GM21723 (cell line): ENCODE results near the gene ARHGDIA.
"Not testable (repeated sequence)": the region's sequence is repeated elsewhere in the genome, so short reads cannot be mapped to it uniquely, and the experiment has no call there.

Experiments
- ATAC-seq: cut with Tn5 transposase; IDR thresholded peaks from one replicate; pipeline ENCODE4 v1.9.1; 2021; ENCODE audit warnings: mild to moderate bottlenecking, moderate library complexity; ENCODE audit not compliant: unreplicated experiment

The ARHGDIA gene

DNA sequence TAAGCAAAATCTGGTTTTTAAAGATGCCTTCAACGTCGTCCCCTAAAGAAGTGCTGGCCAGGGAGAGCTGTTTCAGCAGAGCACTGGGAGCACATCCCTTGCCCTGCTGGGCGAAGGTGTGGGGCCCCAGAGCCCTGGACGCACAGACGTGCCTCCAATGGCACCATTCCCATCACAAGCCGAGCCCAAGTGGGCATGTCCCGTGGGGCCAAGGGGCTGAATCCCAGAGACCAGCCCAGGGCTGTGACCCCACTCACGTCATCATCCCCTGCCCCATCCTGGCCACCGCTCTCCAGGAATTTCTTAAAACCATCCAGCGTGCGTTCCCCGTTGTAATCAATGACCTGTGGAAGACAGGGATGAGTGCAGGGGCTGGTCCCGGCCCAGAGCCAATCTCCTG, 26.2 kb downstream of the ARHGDIA start:
- ATAC-seq = no peak

DNA sequence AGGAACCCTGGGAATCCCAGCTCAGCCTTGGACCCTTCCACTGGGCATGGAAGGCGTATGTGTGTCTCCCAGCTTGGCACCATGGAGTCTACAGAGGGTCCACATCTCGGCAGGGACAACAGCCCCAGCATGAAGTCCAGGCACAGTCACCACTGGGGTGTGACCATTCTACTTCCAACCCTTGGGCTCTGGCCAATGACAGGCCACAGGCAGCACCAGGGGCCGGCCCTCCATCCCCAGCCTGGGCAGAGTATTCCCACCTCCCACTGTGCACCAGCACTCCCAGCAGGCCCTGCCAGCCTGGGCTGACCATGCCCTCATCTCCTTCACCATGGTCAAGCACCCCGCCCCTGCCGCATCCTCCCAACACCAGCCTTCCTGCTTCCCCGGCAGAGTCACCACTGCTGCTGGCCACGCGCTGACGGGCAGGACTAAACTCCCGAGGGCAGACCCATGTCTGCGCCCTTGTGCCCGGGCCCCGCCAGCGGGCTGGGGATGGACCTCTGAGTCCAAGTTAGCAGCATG, 26.7 kb downstream of the ARHGDIA start:
- ATAC-seq = no peak

DNA sequence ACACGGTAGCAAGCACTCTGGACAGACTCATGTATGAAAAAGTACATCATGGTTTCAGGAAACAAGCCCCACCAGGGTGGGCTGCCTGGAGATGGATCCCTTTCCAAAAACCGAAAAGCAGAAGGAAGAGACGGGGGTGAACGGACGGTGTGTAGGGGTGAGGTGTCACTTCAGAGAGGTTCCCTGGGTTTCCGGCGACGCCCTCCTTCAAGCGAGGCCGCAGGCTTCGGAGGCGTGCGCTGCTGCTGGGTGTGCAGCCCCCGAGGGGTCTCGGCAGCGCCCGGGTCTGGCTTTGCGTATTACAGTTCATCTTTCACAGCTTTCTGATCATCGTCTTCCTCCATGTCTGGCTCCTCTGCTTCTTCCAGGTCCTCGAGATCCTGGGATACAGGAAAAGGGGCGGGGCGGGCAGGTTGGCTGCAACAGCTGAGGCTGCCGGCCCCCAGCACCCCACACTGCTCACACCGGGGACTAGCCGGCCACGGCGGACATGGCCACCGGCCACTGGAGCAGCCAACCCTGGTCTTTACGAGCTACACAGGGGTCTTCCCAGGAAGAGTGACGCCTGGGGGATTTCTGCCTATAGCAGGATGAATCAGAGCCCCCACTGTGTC, 27.3 kb downstream of the ARHGDIA start:
- no peak for ATAC-seq

DNA sequence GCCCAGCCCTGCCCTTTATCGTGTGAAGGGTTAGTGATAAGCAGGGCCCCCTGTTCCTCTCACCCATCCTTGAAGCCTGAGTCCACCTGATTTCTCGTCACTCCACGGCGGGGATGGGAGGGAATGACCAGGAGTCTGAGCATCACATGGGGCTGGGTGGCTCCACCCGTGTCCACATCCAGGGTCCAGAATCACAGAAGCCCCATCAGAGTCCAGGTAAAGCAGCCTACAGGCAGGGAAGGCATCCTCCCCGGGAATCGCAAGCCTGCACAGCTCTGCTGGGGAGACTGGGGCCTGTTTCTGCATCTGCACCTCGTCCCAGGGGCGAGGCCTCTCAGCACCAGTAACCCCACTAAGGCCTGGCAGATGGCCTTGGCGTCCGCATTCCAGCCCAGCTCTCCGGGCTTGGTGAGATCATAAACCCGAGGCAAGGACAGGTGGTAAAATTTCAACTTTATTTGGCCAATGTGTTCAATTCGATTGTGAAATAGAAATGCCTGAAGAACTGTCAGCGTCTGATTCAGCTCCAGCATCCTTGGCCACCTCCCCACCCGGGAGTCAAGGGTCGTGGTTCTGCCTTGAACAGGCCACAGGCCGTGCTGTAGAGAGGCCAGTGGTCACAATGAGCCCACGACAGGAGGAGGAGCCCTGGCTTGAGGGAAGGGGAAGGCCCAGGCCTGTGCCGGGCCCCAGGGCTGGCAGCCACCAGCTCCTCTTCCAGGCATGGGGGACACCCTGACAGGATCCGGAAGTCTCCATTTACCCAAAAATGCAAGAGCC, 28.2 kb downstream of the ARHGDIA start:
- no peak for ATAC-seq

DNA sequence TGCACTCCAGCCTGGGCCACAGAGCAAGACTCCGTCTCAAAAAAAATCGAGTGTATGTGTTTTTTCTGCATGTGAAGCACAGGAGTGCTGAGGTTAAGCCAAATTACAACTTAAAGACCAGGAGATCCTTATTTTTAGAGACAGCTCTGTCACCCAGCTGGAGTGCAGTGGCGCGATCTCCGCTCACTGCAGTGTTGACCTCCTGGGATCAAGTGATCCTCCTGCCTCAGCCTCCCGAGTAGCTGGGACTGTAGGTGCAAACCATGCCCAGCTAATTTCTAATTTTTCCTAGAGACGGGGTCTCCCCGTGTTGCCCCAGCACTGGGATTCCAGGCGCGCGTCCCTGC, 28.8 kb downstream of the ARHGDIA start:
- ATAC-seq = no peak

DNA sequence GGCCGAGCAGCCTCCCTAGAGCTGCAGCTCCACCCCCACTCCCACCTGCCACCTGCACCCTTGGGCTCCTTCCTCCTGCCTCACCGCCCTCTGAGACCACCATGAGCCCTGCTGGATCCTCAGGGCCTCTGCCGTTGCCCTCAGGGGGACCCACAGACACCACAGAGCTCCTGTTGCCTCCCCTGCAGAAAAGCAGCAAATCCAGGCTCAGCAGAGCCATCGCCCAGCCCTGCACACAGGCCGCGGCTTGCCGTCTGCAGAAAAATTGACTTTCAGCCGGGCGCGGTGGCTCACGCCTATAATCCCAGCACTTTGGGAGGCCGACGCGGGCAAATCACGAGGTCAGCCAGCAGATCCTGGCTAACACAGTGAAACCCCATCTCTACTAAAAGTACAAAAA, 29.3 kb downstream of the ARHGDIA start:
- ATAC-seq = no peak

DNA sequence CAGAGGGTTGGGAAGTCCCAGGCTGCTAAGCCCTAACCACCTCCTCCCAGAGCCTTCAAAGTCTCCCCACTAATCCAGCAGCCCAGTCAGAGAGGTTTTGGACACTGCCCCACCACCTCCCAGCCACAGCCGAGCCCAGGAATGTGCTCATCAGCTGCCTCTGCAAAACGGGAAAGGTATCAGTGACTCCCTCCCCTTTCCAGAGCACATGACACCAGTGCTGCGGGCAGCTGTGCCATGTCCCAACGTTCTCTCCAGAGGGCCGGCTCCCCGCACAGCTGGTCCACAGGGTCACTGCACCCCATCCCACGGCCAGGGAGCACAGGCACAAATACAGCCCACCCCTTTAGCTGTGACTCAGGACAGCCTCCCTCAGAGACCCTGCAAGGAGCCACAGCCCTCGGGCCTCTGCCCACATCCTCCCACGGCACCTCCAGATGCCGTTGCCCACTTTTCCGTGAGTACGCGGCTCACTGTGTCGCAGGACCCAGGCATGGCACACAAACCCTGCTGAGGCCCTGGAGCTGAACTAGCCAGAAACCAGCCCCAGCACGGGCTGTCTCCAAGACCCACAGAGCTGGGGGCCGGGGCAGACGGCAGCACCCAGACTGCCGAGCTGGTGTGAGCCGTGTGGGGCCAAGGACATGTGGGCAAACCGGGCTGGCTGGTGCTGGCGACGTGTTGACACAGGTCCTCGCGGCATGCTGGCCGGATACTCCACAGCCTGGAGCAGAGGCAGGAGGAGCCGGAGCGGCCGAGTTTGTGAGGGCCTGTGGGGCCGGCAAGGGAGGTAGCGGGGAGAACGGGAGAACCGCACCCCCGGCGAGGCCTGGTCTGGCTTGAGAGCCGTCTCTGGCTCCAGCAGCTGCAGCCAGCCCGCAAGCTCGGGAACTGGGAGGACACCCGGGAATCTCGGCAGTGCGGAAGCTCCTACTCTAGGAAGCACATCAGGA, 30.0 kb downstream of the ARHGDIA start:
- no peak for ATAC-seq

DNA sequence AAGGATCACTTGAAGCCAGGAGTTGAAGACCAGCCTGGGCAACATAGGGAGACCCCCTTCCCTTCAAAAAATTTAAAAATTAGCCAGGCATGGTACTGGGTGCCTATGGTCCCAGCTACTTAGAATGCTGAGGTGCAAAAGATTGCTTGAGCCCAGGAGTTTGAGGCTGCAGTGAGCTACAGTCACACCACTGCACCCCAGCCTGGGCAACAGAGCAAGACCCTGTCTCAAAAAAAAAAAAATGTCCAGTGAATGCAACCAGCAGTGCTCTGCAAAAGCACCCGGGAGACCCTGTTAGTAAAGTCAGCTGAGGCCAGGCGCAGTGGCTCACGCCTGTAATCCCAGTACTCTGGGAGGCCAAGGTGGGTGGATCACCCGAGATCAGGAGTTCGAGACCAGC, 31.1 kb downstream of the ARHGDIA start:
- ATAC-seq = not testable (repeated sequence)

DNA sequence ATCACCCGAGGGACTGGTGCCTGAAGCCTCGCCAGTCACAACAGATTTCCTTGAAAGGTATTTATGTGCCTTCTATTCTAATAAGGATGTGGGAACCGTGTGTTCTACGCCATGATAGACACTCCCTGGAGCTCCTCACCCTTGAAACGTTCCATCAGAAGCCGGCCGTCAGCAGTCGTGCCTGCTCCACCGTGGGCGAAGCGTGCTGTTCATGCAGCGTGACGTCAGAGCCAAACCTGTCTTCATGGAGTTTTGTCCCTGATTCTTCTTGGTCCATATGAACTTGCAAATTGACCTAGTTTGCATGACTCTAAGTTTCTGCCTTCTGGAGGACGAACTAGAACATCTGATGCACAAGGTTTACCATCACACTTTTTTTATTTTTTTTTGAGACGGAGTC, 31.8 kb downstream of the ARHGDIA start:
- no peak for ATAC-seq

DNA sequence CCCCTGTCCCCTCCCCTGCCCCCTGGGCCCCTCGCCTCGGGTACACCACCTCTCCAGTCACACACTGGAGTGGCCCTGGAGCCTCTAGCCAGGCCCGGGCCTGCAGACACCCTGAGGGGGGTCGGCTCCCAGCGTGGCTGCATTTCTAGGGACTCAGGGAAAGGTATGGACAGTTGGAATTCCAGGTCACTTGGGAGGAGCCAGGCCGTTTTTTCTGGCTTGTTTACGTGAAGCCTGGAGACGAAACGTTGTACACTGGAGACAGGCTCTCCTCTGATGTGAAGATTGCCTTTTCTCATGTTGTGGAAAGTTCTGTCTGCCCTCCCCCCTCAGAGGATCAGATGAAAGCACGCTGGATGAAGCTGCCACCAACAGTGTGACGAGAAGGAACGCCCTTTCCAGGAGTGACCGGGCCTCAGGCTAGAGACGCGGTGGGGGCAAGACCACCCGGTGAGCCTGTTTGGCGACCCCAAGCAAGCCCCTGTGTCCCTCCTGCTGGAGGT, 32.3 kb downstream of the ARHGDIA start:
- ATAC-seq = no peak

DNA sequence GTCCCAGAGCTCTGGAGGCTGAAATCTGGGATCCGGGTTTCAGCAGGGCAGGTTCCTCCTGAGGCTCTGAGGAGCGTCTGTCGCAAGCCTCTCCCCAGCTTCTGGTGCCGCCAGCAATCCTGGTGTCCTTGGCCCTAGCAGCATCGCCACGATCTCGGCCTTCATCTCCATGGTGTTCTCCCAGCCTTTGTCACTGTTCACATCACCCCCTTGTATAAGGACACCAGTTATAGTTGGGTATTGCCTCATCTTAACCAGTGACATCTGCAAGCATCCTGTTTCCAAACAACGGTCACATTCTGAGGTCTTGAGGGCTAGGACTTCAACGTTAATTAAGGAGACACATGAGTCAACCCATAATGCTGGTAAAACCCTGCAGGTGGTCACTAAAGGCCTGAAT, 33.5 kb downstream of the ARHGDIA start:
- no peak for ATAC-seq

DNA sequence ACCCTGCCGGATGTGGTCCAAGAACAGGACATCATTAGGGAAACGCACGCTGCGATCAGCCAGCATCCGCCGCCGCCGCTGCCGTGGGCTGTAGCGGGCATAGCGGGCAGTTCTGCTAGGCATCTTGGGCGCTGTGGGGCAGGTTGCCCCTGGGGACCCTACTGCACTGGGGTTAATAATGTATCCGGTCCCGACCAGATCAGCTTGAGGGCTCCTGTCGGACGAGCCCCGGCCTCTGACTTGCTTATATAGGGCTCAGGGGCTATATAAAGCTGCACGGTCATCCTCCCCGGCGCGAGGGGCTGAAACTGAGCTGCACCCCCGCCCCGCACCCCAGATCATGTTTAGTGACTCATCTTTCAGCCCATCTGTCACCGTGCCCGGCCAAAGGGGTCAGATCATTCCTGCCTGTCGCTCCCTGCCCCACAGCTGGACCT, 36.3 kb downstream of the ARHGDIA start, which contains the start of gene PPP1R27:
TSS of gene PPP1R27 (minus strand) at position 220 of the 437 bp plus-strand sequence. CDS start at position 123, 97 bp downstream.
- no peak for ATAC-seq

DNA sequence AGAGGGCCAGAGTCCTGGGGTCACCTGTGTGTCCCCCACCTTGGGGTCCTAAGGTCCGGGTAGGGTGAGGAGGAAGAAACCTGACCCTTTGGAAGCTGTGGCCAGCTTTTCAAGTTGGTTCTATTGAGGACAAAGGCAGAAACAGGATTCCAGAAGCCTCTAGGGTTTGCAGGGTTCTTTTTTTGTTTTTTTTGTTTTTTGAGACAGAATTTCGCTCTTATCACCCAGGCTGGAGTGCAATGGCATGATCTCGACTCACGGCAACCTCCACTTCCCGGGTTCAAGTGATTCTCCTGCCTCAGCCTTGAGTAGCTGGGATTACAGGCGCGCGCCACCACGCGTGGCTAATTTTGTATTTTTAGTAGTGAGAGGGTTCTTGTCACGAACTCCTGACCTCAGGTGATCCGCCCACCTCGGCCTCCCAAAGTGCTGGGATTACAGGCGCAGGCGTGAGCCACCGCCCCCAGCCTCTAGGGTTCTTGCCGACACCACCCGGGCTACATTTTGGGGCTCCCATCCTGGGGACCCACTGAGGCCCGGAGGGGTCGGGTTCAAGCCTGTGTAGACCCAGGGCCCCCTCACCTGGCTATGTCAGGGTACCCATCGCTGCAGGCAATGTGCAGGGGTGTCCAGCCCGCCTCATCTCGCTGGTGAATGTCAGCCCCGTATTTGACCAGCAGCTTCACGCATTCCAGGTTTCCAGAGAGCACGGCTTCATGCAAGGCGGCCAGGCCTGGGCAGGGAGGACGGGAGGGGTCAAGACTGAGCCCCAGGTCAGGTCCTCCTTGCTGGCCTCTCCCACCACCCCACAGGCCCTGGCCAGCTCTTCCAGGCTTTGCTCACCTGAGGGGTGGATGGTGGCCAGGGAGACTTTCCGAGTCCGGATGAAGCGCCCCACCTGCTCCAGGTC, 37.0 kb downstream of the ARHGDIA start:
- ATAC-seq = no peak

DNA sequence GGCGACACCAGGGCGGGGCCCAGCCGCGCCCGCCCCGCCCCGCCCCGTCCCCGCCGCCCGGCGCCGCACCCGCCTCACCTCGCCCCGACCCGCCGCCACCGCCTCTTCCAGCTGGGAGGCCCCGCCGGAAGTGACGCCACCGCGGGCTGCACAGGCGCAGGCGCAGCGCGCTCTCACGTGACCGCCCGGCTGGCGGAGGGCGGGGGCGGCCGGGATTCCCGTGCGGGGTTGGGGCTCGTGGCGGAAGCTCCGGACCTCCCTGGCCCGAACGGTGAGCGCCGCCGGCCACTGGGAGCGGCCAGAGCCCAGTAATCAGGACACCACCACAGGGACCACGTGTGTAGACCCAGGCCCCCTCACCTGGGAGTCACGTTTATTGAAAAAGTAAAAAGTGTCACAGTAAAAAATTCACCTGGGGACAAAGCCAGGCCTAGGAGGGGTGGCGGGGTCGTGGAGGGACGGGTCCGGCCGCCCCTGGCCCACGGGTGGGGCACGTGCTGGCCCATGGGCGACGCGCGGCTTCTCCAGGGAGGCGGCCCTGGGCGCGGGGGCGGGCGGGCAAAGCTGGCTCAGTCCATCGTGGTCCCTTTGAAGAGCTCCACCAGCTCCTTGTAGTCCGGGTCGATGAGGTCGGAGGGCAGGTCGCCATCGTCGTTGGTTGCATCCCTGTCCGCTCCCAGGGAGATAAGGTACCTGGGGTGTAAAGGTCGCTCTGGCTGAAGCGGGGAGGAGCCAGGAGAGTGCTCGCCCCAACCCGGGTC, 37.8 kb downstream of the ARHGDIA start, which contains the start of gene MCRIP1:
TSS of gene MCRIP1 (minus strand) at position 132 of the 761 bp plus-strand sequence. CDS start 8,785 bp downstream, outside the sequence.
- ATAC-seq = peak; percentile 60

DNA sequence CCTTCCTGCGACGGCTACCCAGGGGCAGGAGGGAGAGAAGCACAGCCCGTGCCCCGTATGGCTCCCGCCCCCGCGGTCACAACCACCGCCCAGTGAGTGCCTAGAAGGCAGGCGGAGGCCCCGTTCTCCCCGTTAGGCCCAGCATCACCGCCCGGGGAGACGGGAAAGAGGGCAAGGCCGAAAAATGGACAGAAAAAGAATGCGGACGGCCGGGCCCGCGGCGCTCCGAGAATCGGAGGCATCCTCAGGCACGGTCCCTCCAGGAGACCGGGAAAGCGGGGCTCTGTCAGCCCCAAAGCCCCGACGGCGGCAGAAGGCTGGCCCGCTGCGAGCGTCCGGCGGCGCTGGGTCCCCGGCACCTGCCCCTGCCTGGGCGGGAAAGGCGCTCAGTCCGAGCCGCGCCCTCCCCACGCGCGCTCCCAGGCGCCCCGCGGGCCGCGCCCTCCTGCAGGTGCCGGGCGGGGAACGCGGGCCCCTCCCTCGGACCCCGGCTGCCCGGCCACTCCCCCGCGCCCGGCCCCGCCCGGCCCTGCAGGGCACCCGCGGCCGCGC, 38.5 kb downstream of the ARHGDIA start:
- peak; percentile 63 for ATAC-seq

DNA sequence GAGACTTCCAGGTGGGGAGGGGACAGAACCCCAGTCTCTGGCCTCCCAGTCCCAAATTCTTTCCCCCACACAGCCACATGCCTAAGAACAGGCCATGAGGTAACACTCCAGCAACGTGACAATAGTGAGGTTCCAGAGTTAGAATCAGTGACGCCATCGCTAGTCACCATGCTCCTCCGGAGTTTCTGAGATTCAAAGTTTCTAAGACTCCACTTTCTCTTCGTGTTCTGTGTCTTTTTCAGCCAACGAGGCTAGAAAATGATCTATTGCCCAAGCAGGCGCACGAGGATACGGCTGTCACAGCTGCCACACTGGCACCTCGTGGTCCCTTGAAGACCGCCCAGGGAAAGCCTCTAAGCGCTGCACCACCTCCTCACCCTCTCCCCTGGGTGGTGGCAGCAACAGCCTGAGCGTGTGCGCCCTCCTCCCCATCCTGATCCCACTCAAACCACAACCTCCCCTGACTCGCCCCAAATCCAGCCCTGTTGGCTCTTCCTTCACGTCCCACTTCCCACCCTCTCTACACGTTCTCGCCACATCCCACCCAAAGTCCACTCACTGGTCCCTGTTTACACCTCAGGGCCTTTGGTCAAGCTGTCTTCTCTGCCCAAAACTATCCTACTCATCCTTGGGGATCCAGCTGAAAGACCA, 39.1 kb downstream of the ARHGDIA start:
- peak; percentile 21 for ATAC-seq

DNA sequence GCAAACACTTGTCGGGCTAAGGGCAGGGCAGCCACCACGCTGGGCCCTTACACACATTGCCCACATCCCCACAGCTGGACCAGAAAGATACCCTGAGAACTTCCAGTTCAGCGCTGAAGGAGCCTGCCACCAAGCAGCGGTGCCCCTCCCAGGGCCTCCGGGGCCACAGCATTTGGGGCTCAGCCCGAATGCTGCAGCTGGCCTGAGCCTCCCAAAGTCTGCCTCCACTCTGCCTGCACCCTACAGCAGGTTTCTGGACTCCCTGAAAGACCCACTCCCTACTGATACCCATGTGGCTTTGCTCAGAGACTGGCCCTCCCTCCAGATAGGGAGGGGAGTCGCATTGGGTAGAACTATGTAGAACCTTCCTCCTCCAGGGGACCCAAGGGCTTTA, 39.6 kb downstream of the ARHGDIA start:
- ATAC-seq = no peak

DNA sequence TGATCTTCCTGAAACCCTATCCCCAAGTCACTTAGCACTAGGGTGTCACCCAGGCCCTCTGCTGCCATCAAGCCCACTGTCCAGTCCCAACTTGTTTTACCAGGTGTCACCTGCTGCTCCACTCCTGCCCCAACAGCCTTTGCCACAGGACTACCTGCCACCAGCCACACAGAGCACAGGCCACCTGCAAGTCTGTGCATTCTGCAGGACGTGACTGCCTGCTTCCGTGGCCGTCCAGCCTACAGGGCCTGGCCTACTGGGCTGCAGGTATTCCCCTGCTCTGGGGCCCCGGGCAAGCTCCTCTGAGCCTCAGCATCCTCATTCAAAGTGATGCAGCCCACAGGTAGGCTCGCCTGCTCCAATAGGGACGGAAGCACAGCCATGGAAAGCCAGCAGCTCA, 41.3 kb downstream of the ARHGDIA start:
- ATAC-seq = no peak
